GM12891 (cell line): ENCODE data around the gene ATP2B2.

Source experiments
- POLR2A ChIP-seq: IDR thresholded peaks from 2 replicates; pipeline ENCODE4 v1.6.1; 2011; ENCODE audit warnings: low read depth, low read length, control low read depth
- POLR2AphosphoS5 ChIP-seq: IDR thresholded peaks from 2 replicates; pipeline ENCODE4 v1.6.1; 2011; ENCODE audit warnings: low read depth, low read length, control low read depth
- TAF1 ChIP-seq: IDR thresholded peaks from 2 replicates; pipeline ENCODE4 v1.6.1; 2011; ENCODE audit warnings: low read depth, low read length, control low read depth

GRCh38 chr3:10527295-10528001, 22.1 kb upstream of the ATP2B2 start:
- TF ChIP-seq POLR2A (no peak), POLR2AphosphoS5 (no peak), TAF1 (no peak)
